Lower leg skin (tissue), 4 donors: ENCODE data around the gene USP3. TPM values are rescaled to one million over a fixed set of nuclear protein-coding genes. Genes with fewer than 3 reads are reported as not detected.

ENCODE experiments used
- DNase-seq, 2 donors: peaks; one replicate each; pipeline ENCODE4 v3.0.0-alpha.2; 2019; ENCODE audit warnings: low spot score in 2 of 2
- H3K4me3 ChIP-seq: fragments of 200-600 bp; sonication (generic); 2 replicates; pipeline ENCODE4 v1.5.1; 2017; ENCODE audit warnings: mild to moderate bottlenecking, low read depth; ENCODE audit not compliant: poor library complexity, severe bottlenecking
- CTCF ChIP-seq, 3 donors: fragments of 450-650 bp; IDR thresholded peaks; one replicate each; pipeline ENCODE4 v1.5.1; 2016; ENCODE audit warnings: antibody characterized with exemption in 3 of 3, mild to moderate bottlenecking in 3 of 3, moderate library complexity in 2 of 3
- POLR2A ChIP-seq, 2 donors: fragments of 450-650 bp; IDR thresholded peaks; one replicate each; pipeline ENCODE4 v1.6.1; 2016 to 2017; ENCODE audit warnings: antibody characterized with exemption in 2 of 2, mild to moderate bottlenecking in 1 of 2, moderate library complexity in 1 of 2
- WGBS, 2 donors: methylation state at CpG; one replicate each; pipeline ENCODE4 v1.1.5; 2018; 5-methylcytosine and 5-hydroxymethylcytosine counted together
- intact Hi-C: fragments of 100-400 bp; cut with DNase I; formaldehyde crosslinking; loops from one replicate; pipeline ENCODE4 v1.15.0; 2023; ENCODE audit warnings: low total_unique reads
- total RNA-seq, 4 donors: library from RNA; depleted of rRNA; stranded (reverse); fragments of >200 nt; gene quantifications; one replicate each; pipeline ENCODE4 v1.1.0, GENCODE V29; 2016

USP3 gene
- total RNA-seq, 4 donors from 2014 or later = 43.9 to 66.5 (median 55.0) TPM

GRCh38 chr15:63509056-63509954 lies 4.9 kb downstream of the USP3 start:
- no peak overlapping the region for H3K4me3 ChIP-seq
- no peak for DNase-seq
- WGBS, 2 donors = 74 to 76% methylated on average over 6 of the region's 6 CpGs
- intact Hi-C loops = no loop called here
- TF ChIP-seq CTCF (IDR thresholded peaks at IDR 0.05) = no peak
- no peak for TF ChIP-seq POLR2A (IDR thresholded peaks at IDR 0.05)

GRCh38 chr15:63509955-63510940 lies 5.9 kb downstream of the USP3 start:
- no peak for TF ChIP-seq CTCF (IDR thresholded peaks at IDR 0.05)
- no peak for TF ChIP-seq POLR2A (IDR thresholded peaks at IDR 0.05)
- no peak for DNase-seq
- intact Hi-C loops = no loop called here
- 24 to 31% methylated on average over 5 of the region's 5 CpGs for WGBS, 2 donors
- no peak overlapping the region for H3K4me3 ChIP-seq

GRCh38 chr15:63512148-63512547 lies 7.8 kb downstream of the USP3 start:
- intact Hi-C loops = no loop called here
- H3K4me3 ChIP-seq = no peak overlapping the region
- no peak for TF ChIP-seq CTCF (IDR thresholded peaks at IDR 0.05)
- TF ChIP-seq POLR2A (IDR thresholded peaks at IDR 0.05) = no peak
- WGBS, 2 donors = 73 to 94% methylated on average over 5 of the region's 5 CpGs
- no peak for DNase-seq

- 91 to 93% methylated on average over 6 of the region's 6 CpGs for WGBS, 2 donors
- DNase-seq = no peak
- intact Hi-C loops = no loop called here
- no peak for TF ChIP-seq POLR2A (IDR thresholded peaks at IDR 0.05)
- TF ChIP-seq CTCF (IDR thresholded peaks at IDR 0.05) = no peak
- no peak overlapping the region for H3K4me3 ChIP-seq
Measured at GRCh38 chr15:63513271-63513670, 8.9 kb downstream of the USP3 start.

- no peak for DNase-seq
- TF ChIP-seq POLR2A (IDR thresholded peaks at IDR 0.05) = no peak
- TF ChIP-seq CTCF (IDR thresholded peaks at IDR 0.05) = no peak
- intact Hi-C loops = no loop called here
- H3K4me3 ChIP-seq = no peak overlapping the region
- 77 to 82% methylated on average over 3 of the region's 3 CpGs for WGBS, 2 donors
Measured at GRCh38 chr15:63513728-63514127, 9.3 kb downstream of the USP3 start.
